Fibroblast of skin of right biceps (primary cell): Measurements from ENCODE around the gene MMP24.
"Not testable (repeated sequence)": the region's sequence is repeated elsewhere in the genome, so short reads cannot be mapped to it uniquely, and the experiment has no call there.

Experiments
- DNase-seq: peaks from one replicate; pipeline ENCODE4 v3.0.0-alpha.2; 2013

MMP24 gene

DNA sequence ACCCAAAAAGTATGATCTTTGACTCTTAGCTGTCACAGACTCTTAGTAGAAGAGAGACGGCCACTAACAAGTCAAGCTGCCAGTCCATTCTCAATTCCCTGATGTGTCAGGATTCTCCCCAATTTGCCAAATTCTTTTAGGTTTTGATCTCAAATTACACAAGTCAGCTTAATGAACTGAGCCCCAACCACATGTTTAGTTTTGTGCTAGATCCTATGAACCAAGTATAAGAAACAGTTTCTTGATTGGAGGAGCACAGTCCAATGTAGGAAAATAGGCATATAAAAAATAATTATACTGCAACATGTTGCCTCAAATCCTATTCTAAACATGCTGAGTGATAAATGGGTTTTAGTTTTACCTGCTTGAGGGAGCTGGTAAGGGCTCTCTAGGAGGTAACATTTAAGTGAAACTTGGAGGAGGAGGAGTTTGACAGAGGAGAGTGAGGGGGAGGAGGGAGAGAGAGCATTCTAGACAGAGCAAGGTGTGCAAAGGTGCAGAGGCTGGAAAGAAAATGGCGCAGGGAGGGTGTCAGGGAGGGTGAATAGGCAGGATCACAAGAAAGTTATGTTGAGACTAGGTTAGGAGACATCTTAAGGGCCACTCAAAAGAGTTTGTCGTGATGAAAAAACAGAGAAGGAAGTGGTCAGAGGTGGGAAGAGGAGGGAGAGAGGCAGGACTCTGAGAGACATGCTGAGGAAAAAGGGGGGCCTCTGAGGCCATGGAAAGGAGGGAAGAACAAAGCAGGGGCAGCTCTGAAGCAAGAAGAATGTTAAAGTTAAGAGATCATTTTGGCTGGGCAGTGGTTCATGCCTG is 88.5 kb downstream of the MMP24 start:
- peak; percentile 65 for DNase-seq

DNA sequence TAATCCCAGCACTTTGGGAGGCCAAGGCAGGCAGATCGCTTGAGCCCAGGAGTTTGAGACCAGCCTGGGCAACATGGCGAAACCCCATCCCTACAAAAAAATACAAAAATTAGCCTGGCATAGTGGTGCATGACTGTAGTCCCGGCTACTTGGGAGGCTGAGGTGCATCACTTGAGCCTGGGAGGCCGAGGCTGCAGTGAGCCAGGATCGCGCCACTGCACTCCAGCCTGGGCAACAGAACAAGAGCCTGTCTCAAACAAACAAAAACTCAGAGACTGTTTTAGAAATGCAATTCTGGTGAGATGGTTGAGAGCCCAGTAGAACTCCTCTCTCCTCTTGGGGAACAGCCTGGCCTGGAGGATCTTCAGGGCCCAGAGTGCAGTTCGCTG is 89.1 kb downstream of the MMP24 start:
- not testable (repeated sequence) for DNase-seq

DNA sequence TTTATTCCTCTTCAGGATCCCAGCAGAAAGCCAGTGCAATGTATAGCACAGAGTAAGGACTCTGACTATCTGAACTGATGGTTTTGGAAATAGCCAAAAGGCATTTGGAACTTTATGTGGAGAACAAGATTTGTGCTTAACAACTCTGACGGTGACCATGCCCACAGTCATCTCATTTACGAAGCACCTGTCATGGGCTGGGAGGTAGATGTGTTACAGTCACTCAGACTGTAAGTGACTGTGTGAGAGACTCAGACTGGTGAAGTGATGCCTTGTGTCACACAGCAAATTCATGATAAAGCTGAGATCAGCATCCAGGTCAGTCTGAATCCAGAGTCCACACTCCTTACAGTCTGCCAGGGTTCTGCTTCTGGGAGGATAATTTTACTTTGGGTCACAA is 89.6 kb downstream of the MMP24 start:
- DNase-seq, result no peak

DNA sequence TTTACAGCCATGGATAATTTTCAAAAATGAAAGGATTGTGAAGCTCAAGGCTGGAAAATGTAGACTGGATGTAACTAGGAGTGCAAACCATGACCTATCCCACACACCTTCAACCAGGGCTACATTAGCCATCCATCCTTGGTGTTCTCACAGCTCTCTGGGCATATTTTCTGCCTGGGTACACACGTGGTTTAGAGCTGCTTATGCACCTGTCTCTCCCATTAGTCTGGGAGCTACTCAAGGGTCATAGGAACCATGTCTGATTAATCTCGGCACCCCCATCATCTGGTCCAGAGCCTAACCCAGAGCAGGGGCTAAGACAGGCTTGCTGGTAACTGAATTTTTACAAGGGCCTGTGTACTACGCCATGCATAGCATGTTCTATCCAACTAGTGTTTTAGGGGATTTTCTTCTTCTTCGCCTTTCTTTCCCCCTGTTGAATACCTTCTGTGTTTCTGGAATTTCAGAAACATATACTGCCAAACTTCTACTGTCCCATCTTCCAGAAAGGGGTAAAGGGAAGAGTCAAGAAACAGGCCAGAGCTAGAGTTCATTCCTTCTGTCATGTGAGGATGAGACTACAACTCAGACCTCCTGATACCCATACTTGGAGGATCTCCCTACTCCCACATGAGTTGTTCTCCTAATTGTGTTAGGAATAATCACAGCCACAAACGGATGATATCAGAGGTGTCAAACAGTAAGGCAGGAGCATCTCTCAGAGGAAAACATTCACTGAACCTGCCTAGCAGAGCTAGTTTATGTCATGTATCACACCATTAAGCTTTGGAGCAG is 91.1 kb downstream of the MMP24 start:
- no peak for DNase-seq

DNA sequence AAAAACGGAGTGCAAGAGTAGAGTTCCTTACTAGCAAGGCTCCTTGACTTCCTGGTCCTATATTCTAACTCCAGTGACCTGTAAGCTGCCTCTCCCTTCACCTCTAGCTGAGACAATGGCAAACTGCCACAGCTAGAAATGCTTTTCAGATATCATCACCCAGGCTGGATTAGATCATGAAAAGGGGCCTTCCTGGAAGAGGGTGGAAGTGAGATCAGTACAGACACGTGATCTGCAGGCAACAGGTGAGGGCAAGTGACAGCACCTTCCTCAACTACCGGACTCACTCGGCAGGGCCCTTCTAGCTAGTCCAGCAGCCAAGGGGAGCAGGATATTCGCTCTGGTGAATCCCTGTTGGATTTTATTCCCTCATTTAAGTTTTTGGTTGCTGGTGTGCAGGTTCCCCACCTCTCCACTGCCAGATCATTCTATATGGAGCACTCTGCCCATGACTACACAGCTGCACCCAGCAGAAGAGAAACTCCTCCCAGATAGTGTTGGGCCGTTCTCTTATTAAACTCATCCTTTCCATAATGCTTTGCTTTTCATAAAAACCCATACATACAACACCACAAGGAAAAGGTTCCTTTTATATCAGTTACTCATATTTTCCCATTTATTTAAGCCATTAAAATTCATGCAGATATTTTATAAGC is 92.1 kb downstream of the MMP24 start:
- peak; percentile 91 for DNase-seq

DNA sequence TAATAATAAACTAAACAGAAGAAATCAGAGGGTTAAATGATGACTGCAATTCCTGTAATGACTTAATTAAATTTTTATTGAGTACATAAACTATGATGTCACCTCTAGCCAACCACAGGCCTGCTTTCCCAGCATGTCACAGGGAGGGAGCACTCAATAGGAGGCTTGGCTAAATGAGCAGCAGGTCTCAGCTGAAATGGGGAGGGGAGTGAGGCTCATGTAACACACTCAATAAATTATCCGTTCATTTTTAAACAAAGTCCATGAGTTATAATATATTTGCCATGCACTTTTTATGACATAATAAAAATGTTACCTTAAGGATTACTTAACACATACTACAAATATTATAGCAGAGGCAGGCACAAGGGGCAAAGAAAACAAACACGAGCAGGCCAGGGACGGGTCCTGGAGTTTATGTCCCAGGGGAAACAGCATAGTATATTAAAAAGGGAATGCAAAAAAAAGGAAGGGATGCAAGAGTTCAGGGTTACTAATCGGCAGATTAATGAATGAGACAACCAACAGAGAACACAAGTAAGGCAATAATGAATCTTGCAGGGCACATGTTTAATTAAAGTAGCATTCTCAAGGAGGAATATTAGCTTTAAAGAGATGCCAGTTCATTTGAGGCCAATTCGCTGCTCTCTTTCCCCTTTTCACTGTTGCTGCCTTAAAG is 92.8 kb downstream of the MMP24 start:
- DNase-seq, result peak; percentile 85

DNA sequence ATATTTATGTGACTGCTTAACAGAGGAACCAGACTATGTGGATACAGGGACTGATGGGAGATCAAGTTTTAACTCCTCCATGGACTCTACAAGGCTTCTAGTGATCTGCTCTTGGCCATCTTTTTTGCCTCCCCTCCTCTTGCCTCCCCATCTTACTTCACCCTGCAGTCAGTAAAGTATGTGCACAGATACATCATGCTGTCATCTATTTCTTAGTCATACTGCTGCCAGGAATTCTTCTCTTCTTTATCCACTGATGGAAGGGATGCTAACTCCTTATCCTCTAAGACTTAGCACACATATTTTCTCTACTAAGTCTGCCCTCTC is 93.3 kb downstream of the MMP24 start:
- peak; percentile 91 for DNase-seq

DNA sequence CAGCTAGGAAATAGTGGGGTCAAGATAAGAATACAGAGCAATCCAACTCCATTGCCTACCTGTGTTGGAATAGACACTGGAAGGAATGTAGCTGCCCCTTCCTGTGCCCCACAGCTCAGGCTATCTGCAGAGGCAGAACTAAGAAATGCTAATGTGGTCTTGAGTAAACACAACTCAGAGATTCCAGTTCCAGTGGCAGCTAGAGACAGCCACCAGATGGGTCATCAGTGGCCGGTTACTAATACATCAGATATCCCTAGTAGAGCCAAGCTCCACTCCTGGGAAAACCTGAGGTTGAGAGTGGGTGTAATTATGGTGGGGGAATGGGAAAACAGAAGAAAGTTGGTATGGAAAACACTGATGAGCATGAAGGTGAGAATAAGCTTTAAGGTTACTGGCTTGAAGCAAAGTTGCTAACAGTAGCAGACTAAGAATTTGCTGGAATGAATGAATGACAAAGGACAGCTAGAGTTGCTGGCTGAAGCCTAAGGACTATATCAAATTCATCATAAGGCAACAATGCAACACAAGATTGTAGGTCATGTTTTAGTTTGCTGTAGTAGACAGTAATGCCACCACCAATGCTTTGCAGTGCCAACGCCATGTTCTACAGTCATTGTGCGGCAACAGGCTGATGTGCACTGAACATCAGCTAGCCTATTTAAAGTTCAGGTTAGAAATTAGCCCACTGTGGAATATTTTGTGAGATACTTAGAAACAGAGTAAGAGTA is 94.1 kb downstream of the MMP24 start:
- DNase-seq, result peak; percentile 96

DNA sequence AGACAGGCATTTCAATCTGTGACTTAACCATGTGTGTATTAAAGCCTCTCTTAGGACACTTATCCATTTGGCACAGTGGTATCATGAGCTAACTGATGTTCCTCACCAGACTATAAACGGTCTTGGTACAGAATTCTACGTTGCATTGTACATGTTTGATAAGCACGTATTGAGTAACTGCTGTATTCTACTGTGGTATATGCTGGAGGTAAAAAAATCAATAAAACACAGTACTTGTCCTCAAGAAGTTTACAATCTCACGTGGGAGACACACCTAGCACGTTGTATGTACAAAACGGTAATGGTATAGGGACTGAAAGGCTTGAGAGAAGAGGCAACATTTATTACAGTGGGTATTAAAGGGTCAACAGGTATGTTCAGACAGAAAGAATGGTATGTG is 98.9 kb downstream of the MMP24 start:
- no peak for DNase-seq

DNA sequence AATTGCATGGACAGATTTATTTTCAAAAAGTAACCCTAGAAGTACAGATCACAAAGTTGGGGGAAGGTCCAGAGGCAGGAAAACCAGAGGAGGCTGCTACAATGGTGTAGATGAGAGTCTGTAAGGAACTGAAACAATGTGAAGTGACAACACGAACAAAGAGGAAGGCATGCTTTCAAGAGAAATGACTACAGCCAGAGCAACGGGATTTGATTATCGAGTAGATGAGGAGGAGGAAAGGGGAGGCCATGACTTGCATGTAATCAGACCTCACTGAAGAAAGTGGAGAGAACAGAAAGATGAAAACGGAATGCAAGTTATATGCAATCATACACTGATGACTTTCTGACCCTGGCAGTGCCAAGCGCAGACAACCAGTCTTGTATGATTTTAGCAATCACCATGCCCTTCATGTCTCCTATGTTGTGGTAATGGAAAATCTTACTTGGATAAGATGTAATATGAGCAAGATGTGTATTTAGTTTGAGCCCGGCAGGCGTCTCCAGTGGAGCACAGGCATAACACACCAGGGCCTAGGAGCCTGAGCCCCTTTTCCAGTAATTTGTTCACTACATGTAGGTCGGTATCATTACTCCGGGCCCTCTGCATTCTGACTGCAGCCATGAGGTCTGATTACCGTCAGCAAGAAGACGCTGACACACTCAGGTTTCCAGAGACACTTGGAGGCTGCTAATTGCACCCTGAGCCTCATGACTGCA is 99.7 kb downstream of the MMP24 start:
- DNase-seq, result peak; percentile 49
